ENCODE measurements around the gene STX4.

- TF ChIP-seq REST (IDR thresholded peaks at IDR 0.05) (no peak), MAX (IDR thresholded peaks at IDR 0.05) (no peak), CTCF (IDR thresholded peaks at IDR 0.05; ENCODE audit: low read depth, low read length, missing input control) (no peak), RAD21 (IDR thresholded peaks at IDR 0.05) (no peak), EGR1 (IDR thresholded peaks at IDR 0.05; ENCODE audit: low read depth in 2 of 2) (no peak)
Observed at GRCh38 chr16:31029272-31029671, 4.1 kb upstream of the STX4 start.

Data from liver (tissue), 3 donors.